ENCODE data around the gene DDX39A.
"Not testable (repeated sequence)": the region's sequence is repeated elsewhere in the genome, so short reads cannot be mapped to it uniquely, and the experiment has no call there.

DDX39A gene

DNA sequence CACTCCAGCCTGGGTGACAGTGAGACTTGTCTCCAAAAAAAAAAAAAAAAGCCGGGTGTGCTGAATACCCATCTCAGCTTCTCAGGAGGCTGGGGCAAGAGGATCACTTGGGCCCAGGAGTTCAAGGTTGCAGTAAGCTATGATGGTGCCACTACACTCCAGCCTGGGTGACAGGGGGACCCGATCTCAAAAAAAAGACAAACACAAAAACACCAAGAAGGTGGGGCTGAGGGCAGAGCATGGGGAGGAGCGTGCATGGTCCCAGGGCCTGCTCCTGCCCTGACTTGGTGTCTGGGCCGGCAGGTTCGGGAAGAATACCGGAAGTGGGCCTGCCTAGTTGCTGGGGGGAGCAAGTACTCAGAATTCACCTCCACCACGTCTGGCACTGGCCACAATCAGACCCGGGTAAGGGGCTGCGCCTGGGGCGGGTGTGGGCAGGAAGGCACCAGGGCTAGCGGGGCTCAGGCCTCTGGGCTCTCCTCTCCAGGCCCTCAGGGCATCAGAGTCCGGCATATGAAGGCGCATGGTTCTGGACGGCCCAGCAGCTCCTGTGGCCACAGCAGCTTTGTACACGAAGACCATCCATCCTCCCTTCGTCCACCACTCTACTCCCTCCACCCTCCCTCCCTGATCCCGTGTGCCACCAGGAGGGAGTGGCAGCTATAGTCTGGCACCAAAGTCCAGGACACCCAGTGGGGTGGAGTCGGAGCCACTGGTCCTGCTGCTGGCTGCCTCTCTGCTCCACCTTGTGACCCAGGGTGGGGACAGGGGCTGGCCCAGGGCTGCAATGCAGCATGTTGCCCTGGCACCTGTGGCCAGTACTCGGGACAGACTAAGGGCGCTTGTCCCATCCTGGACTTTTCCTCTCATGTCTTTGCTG lies 11.3 kb downstream of the DDX39A start:
- DNase-seq: no peak

DNA sequence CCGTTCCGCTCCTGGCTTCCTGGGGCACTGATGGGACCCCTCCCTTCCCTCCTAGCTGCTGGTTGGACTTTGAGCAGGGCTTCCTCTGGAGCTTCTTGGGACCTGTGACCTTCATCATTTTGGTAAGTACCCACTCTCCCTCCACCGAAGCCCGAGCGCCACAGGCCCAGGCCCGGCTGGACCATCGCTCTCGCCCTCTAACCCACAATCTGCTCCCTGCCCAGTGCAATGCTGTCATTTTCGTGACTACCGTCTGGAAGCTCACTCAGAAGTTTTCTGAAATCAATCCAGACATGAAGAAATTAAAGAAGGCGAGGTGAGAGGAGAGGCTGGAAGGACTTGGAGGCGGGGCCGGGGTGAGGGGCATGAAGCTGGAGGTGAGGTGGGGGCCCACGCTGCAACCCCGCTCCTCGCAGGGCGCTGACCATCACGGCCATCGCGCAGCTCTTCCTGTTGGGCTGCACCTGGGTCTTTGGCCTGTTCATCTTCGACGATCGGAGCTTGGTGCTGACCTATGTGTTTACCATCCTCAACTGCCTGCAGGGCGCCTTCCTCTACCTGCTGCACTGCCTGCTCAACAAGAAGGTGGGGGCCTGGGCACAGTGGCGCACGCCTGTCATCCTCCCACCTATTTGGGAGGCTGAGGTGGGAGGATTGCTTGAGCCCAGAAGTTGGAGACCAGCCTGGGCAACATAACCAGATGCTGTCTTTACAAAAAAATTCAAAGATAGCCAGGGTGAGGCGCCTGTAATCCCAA lies 12.3 kb downstream of the DDX39A start:
- no peak for DNase-seq

DNA sequence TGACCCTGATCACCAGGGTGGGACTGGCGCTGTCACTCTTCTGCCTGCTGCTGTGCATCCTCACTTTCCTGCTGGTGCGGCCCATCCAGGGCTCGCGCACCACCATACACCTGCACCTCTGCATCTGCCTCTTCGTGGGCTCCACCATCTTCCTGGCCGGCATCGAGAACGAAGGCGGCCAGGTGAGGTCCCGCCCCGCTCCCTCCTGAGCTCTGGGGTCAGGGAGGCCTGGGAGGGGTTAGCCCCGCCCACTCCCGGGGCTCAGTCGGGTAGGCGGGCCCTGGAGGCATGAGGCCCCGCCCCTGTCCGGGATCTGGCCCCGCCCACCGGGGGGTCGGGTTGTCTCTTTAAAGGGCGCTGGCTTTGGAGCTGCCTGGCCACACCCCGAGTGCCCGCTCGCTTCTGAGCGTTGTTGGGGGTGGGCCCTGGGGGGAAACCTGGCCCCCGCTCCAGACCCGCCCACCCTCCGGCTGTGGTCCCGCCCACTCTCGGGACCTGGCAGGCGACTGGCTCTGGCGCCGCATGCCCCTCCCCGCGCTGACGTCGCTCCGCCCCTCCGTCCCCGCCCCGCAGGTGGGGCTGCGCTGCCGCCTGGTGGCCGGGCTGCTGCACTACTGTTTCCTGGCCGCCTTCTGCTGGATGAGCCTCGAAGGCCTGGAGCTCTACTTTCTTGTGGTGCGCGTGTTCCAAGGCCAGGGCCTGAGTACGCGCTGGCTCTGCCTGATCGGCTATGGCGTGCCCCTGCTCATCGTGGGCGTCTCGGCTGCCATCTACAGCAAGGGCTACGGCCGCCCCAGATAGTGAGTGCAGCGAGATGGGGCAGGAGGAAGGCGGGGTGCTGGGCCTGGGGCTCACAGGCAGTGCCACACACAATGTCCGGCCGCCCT lies 13.1 kb downstream of the DDX39A start:
- DNase-seq: peak; percentile 59 to 84

DNA sequence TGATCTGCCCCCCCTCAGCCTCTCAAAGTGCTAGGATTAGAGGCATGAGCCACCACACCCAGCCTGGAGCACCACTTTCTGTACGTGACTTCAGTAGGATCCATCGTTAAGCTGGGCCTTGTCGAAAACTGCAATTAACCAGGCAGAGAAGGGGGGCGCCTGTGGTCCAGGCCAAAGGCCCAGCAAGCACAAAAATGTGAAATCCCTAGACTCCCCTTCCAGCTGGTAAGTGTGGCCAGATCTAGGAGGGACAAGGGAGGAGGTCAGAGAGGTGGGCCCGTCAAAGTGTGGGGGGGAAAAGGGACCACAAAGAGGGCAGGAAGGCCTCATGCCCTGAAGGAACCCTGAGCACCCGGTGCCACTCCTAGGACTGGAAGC lies 13.8 kb downstream of the DDX39A start:
- DNase-seq: no peak

DNA sequence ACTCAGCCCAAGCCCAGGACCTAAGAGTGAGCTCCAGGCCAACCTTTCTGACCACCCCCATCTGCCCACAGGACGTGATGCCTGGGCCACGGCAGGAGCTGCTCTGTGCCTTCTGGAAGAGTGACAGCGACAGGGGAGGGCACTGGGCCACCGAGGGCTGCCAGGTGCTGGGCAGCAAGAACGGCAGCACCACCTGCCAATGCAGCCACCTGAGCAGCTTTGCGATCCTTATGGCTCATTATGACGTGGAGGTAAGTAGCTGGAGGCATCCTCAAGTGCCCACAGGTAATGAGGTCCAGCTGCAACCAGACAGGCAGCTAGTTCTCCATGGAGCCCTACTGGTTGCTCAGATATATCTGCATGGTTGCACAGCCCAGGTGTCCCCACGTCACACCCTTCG lies 14.8 kb downstream of the DDX39A start:
- peak in 1 of 2 experiments; percentile 11 for DNase-seq

DNA sequence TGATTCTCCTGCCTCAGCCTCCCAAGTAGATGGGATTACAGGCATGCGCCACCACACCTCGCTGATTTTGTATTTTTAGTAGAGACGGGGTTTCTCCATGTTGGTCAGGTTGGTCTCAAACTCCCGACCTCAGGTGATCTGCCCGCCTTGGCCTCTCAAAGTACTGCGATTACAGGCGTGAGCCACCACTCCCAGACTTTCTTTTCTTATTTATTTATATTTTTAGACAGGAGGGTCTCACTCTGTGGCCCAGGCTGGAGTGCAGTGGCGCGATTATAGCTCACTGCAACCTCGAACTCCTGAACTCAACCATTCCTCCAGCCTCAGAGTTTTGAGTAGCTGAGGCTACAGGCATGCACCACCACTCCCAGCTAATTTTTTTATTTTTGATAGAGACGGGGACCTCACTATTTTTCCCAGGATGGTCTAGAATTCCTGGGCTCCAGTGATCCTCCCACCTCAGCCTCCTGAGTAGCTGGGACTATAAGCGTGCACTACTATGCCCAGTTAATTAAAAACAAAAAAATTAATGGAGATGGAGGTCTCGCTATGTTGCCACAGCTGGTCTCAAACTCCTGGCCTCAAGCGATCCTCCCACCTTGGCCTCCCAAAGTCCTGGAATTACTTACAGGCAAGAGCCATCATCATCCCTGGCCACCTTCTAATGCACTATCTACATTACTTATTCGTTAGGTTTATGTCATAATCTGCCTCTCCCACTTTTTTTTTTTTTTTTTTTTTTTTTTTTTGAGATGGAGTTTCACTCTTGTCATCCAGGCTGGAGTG lies 15.8 kb downstream of the DDX39A start:
- not testable (repeated sequence) for DNase-seq

DNA sequence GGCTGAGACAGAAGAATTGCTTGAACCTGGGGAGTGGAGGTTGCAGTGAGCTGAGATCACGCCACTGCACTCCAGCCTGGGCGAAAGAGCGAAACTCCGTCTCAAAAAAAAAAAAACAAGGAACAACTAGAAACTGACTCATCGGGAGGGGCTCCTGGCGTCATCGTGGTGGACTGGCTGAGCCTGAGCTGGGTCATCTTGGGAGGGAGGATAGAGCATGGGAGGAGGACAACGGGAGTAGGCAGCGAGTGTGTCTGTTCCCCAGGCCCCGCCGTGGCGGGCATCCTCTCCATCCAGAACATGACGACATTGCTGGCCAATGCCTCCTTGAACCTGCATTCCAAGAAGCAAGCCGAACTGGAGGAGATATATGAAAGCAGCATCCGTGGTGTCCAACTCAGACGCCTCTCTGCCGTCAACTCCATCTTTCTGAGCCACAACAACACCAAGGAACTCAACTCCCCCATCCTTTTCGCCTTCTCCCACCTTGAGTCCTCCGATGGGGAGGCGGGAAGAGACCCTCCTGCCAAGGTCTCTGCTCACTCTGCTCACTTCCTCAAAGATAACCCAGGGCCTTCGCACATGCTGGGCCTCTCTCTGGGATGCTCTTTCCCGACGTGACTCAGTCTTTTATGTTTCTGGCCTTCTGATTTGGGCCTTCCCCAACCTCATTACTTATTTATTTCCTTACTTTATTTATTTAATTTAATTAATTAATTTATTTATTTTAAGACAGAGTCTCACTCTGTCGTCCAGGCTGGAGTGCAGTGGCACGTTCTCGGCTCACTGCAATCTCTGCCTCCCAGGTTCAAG lies 16.6 kb downstream of the DDX39A start:
- DNase-seq: no peak

DNA sequence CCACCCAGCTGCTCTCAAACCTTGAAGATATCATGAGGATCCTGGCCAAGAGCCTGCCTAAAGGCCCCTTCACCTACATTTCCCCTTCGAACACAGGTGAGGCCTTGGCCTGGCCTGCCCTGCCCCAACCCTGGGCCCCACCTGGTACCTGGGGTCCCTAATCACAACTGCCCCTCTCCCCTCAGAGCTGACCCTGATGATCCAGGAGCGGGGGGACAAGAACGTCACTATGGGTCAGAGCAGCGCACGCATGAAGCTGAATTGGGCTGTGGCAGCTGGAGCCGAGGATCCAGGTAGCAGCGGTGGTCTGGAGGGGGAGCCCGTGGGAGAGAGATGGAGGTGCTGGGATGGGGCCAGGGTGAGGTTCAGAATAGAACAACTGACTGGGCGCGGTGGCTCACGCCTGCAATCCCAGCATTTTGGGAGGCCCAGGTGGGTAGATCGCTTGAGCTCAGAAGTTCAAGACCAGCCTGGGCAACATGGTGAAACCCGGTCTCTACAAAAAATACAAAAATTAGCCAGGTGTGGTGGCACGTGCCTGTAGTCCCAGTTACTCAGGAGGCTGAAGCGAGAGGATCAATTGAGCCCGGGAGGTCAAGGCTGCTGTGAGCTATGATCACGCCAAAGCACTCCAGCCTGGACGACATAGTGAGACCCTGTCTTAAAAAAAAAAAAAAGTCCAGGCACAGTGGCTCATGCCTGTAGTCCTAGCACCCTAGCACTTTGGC lies 17.5 kb downstream of the DDX39A start:
- DNase-seq: no peak

DNA sequence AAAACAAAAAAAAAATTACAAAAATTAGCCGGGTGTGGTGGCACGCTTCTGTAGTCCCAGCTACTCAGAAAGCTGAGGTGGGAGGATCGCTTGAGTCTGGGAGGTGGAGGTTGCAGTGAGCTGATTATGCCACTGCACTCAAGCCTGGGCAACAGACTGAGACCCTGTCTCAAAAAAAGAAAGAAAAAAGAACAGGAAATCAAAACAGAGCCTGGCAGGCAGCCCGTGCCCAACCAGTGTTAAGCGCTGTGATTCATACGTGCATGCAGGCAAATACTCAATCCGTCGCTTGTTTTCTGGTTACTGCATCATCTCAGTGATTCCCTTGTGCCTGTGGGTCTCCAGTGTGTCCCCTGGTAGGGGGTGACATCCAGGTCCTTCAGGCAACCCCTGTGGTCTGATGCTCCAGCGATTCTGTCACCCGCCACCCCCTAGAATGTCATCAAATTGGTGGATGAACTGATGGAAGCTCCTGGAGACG lies 18.1 kb downstream of the DDX39A start:
- DNase-seq: no peak

DNA sequence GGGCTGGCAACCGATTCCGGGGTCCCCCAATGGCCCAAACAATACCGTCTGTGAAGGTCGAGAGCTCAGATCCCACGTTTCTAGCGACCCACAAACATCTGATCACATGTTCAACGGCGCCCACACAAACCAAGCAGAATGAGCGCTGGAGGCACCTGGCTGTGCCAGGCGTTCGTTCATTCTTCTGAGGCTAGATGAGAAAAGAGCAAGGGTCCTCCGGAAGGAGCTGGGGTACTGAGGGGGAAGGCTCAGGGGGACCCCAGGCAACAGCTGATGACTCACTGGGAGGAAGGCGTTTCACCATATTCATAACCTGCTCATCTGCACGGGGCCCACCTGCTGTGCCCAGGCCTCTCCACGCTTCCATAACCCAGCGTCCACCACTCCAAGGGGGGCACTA lies 22.0 kb downstream of the DDX39A start:
- not testable (repeated sequence) for DNase-seq

DNA sequence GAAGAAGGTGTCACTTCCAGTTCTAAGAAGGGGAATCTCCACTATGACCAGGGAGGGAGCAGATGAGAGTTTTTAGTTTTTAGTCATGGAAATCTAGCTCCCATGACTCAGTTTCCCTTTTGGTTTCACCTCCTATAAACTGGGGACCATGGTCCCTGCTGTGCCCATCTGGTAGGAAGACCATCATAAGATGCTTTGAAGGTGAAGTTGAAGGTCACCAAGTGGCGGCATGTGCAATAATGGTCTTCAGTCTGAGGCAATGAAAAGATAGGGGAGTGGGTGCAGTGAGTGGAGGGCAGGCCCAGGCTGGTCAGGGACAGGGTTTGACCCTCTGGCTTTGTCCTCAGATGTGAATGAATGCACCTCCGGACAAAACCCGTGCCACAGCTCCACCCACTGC lies 22.4 kb downstream of the DDX39A start:
- not testable (repeated sequence) for DNase-seq

DNA sequence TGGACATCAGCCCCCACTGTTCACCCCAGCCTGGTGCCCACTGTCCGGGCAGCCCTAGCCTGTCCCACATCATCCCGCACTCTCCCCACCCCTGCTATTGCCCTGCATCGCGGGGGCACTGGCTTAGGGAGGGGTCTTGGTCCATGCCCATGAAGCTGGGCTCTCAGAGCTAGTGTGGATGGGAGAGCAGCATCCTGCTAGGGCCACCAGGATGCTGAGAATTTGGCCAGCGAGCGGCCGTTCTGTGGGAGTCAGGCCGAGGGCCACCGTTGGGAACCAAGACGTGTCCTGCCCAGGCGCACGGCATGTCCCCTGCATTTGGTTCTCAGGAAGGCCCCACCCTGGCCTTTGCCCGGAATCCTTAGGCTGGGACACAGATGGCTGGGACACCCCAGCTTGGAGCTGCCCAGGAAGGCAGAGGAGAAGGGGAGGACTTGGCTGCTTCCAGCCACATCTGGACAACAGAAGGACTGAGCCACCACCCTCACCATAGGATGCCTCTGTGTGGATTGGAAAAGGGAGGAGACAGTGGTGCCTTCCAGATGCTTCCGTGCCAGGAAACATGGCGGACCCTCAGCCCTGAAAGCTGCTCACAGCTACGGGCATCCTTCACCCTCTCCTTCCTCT lies 23.3 kb downstream of the DDX39A start:
- DNase-seq: no peak

DNA sequence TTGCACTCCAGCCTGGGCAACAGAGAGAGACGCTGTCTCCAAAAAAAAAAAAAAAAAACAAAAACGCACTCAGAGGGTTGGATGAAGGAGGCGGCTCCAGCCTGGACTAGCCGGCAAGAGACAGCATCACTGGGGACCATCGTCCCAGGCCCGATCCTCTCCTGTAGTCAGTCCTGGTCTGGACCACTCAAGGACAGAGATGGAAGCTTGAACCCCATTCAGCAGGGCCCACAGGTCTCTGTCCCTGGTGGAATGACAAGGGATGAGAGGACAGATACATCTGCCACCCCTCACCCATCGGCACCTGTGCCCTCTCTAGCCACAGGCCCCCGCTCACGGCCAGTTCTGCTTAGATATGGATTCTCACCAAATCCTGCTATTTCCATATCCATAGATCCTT lies 23.9 kb downstream of the DDX39A start:
- no peak for DNase-seq

DNA sequence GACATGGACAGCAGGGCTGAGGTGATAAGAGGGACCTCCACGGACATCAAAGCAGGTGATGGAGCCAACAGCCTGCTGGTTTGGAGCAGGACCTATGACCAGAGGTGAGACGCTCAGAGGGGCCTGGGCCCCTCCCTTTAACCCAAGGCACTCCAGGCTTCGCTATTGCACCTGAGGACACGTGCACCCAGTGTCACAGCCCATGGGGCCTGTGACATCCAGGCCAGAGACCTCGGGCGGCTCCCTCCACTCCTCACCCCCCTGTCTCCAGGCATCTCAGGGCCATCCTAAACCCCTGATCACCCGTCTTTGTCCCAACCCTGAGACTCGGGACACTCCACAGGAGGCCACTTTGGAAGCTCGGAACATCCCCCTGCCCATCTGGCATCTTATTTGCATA lies 25.0 kb downstream of the DDX39A start:
- no peak for DNase-seq

DNA sequence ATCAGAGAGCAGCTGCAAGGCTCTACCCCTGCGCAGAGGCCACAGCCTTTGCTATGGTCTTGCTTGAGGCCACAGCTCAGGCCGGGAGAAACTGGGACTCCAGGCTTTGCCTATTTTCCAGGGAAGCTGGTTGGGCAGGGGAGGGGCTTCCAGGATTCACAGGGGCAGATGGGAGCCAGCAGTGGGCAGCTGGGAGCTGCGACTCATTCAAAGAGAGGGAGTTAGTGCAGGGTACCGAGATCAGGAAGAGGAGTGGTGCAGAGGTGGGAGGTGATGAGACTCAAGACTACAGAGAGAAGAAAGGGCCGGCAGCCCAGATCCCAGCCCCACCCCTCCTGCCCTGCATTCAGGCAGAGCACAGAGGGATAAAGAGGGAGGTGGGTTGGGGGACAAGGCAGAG lies 25.8 kb downstream of the DDX39A start:
- DNase-seq: no peak

DNA sequence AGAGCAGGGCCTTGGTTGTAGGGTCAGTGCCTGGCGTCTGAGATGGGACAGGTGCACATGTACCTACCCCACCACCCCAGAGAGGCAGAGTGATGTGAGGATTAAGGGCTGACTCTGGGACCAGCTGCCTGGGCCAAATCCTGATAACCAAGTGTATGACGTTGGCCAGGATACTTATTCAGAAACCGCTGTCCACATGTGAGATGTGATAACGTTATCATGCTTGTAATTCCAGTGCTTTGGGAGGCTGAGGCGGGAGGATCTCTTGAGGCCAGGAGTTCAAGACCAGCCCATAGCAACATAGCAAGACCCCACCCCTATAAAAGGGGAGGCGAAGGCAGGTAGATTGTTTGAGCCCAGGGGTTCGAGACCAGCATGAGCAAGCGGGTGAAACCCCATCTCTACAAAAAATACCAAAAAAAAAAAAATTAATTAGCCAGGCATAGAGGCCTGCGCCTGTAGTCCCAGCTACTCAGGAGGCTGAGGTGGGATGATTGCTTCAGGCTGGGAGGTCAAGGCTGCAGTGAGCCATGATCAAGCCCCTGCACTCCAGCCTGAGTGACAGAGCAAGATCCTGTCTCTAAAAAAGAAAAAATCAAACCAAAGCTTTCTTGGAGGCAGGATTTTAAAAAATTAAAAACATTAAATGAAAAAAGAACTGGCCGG lies 27.9 kb downstream of the DDX39A start:
- DNase-seq: no peak

DNA sequence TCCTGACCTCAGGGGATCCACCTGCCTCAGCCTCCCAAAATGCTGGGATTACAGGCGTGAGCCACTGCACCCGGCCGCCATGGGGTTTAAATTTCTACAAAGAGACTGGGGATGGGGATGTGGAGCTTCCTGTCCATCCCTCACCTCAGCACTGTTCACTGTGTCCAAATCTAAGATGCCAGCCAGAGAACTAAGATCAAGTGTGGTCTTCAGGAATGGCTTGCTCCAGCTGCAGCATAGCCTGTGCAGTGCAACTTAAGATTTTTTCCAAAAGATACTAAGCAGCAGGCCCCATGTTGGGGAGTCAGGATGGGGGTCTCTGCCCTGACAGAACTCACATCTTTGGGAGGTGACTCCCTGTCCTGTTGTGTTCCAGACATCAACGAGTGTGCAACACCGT lies 28.6 kb downstream of the DDX39A start:
- no peak for DNase-seq

DNA sequence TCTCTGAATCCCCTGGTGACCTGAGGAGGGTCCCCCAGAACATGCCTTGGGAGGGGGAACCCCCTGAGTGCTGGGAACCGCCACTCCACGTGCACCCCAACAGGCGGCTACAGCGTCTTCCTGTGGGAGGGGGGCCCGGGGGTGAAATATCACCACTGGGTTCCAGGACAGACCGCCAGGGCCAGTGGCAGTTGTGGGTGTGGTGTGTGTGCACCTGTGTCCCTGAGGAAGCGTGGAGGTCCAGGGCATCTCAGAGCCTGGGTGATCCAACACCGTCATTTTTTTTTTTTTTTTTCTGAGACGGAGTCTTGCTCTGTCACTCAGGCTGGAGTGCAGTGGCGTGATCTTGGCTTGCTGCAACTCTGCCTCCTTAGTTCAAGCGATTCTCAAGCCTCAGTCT lies 33.6 kb downstream of the DDX39A start:
- DNase-seq: no peak

Measured in NCI-H2081 (cell line).